ENCODE measurements around the gene KRT78.

KRT78 gene

GRCh38 chr12:52848661-52849255, at the start of gene KRT78:
TSS of gene KRT78 (minus strand) at chr12:52848994. CDS start at chr12:52848930, 64 bp downstream.
- FAIRE-seq (no peak), DNase-seq (ENCODE audit: insufficient read length, low spot score) (no peak)
- TF ChIP-seq CTCF (IDR thresholded peaks at IDR 0.05; ENCODE audit: insufficient read depth, missing control alignments) = no peak

- FAIRE-seq = no peak
- TF ChIP-seq CTCF (IDR thresholded peaks at IDR 0.05; ENCODE audit: insufficient read depth, missing control alignments) = no peak
- no peak for DNase-seq (ENCODE audit: insufficient read length, low spot score)
These were observed 47.7 kb upstream of the KRT78 start for GRCh38 chr12:52896190-52897100.

GRCh38 chr12:52895726-52896189, 47.0 kb upstream of the KRT78 start:
- no peak for FAIRE-seq
- TF ChIP-seq CTCF (IDR thresholded peaks at IDR 0.05; ENCODE audit: insufficient read depth, missing control alignments) = no peak

GRCh38 chr12:52892974-52893373, 44.2 kb upstream of the KRT78 start:
- no peak for DNase-seq (ENCODE audit: insufficient read length, low spot score)
- no peak for TF ChIP-seq CTCF (IDR thresholded peaks at IDR 0.05; ENCODE audit: insufficient read depth, missing control alignments)
- FAIRE-seq = no peak

More at GRCh38 chr12:52895726-52896189, 47.0 kb upstream of the KRT78 start:
- no peak for DNase-seq (ENCODE audit: insufficient read length, low spot score)

- DNase-seq (ENCODE audit: insufficient read length, low spot score) (no peak), FAIRE-seq (no peak)
- TF ChIP-seq CTCF (IDR thresholded peaks at IDR 0.05; ENCODE audit: insufficient read depth, missing control alignments) = no peak
These were observed 43.5 kb upstream of the KRT78 start for GRCh38 chr12:52892207-52892852.

GRCh38 chr12:52891044-52891443, 42.2 kb upstream of the KRT78 start:
- DNase-seq (ENCODE audit: insufficient read length, low spot score) (no peak), FAIRE-seq (no peak)
- TF ChIP-seq CTCF (IDR thresholded peaks at IDR 0.05; ENCODE audit: insufficient read depth, missing control alignments) = no peak

Data from D721Med (cell line).